AG09319 (cell line): ENCODE measurements around the gene ELOVL2.

Experiments
- DNase-seq: peaks from one replicate; pipeline ENCODE4 v3.0.0-alpha.2; 2010; ENCODE audit warnings: low read depth; ENCODE audit errors: extremely low read depth
- TF ChIP-seq, protein P1 (sequence below): IDR thresholded peaks from 2 replicates; pipeline ENCODE4 v1.5.1; 2011; ENCODE audit warnings: low read depth, mild to moderate bottlenecking, inconsistent platforms, low read length, moderate library complexity

ELOVL2 gene

DNA sequence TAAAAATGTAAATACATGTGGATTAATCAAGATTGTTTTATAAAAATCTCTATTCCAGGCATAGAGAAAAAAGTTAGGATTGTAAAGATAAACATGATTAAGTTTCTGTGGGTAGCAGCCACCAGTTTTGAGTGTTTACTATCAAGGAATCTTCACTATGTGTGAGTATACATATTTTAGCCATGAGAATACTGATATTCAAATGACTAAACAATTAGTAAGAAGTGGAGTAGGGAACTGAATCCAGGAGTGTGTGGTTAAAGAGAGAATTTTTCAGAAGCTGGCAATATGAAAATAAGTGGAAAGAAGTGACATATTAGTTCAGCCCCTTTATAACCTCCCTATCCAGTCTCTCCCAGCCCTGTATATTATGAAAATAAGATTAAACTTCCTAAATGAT, 10.3 kb downstream of the ELOVL2 start:
- DNase-seq, result peak; percentile 15
- TF ChIP-seq, protein P1, sequence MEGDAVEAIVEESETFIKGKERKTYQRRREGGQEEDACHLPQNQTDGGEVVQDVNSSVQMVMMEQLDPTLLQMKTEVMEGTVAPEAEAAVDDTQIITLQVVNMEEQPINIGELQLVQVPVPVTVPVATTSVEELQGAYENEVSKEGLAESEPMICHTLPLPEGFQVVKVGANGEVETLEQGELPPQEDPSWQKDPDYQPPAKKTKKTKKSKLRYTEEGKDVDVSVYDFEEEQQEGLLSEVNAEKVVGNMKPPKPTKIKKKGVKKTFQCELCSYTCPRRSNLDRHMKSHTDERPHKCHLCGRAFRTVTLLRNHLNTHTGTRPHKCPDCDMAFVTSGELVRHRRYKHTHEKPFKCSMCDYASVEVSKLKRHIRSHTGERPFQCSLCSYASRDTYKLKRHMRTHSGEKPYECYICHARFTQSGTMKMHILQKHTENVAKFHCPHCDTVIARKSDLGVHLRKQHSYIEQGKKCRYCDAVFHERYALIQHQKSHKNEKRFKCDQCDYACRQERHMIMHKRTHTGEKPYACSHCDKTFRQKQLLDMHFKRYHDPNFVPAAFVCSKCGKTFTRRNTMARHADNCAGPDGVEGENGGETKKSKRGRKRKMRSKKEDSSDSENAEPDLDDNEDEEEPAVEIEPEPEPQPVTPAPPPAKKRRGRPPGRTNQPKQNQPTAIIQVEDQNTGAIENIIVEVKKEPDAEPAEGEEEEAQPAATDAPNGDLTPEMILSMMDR, result no peak

GRCh38 chr6:11030904-11031303, 13.2 kb downstream of the ELOVL2 start:
- TF ChIP-seq, protein P1, result no peak
- no peak for DNase-seq

DNA sequence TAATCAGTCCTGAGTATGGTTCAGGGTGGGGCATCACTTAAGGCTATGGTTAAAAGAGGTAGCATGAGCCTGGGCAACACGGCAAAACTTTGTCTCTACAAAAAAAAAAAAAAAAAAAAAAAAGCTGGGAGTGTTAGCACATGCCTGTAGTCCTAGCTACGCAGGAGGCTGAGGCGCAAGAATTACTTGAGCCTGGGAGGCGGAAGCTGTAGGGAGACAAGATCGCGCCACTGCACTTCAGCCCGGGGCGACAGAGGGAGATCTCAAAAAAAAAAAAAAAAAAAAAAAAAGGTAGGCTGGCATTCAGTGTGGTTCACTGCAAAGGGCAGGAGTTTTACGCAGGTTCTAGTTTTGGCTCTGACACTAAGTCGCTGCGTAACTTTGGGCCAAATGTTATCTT, 15.1 kb downstream of the ELOVL2 start:
- DNase-seq, result no peak
- TF ChIP-seq, protein P1, result no peak

DNA sequence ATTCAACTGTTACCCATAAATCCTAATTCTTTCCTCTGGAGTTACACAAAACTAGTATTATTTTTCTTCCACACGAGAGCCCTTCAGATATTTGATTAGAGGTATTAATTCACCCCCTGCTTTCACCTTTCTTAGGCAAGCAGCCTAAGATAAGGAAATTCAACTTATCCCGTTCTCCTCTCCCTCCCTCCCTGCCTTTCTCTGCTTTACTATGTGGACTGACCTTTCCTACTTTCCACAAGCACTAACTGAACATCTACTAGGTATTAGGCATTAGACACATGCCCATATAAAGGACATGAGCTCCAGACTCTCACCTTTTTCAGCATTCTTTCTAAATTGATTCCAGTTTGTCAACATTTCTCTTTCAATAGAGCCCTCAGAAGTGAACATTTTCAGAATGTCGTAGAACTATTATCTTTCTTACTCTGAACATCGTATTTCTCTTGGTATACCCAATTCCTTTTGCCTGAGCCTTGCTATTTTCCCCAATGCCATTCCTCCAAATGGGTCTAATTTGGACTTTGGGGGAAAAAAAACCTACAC, 16.5 kb downstream of the ELOVL2 start:
- TF ChIP-seq, protein P1, result no peak
- no peak for DNase-seq

GRCh38 chr6:11025921-11026635, 18.0 kb downstream of the ELOVL2 start:
- no peak for DNase-seq
- TF ChIP-seq, protein P1, result no peak

DNA sequence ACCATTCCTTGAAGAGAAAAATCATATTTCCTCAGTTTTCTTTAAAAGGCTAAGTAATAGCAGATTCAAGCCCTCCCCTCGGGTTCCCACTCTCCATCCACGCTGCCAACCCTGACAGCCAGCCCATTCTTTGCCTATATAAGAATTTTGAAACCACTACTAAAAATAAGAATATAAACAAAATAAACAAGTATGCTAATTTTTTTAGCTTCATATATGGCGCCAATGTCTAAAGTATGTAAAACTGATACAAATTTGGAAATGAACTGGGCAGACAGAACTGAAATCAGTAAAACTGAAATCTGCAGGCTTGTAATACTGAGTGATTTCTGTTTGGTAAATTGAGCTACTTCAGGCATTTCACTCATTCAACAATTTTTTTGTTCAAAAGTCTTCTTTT, 19.0 kb downstream of the ELOVL2 start:
- no peak for DNase-seq
- TF ChIP-seq, protein P1, result no peak

DNA sequence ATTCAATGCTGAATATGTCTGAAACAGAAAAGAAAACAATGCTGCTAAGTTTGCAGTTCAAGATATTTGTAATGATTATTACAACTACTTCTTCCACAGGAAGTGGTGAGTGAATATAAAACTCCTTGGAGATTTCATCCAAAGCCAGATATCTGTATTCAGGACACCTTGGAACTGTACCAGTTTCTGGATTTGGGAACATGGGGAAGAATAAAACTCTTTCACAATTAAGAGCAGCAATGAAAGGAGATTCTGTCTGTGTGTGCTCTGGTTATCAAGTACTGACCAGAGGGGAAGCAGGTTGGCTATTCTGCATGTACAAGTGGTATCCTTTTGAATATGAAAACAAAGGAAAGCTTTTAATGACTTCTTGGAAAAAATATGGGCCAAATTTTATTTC, 21.1 kb downstream of the ELOVL2 start:
- TF ChIP-seq, protein P1, result no peak
- DNase-seq, result no peak
